NCI-H2227 (cell line): ENCODE measurements around the gene NETO2.
"Not testable (repeated sequence)": the region's sequence is repeated elsewhere in the genome, so short reads cannot be mapped to it uniquely, and the experiment has no call there.

Experiments
- DNase-seq: peaks from one replicate; lab custom pipeline; 2025; ENCODE audit not compliant: unreplicated experiment; lab: John Stamatoyannopoulos, UW

The NETO2 gene, protein sequence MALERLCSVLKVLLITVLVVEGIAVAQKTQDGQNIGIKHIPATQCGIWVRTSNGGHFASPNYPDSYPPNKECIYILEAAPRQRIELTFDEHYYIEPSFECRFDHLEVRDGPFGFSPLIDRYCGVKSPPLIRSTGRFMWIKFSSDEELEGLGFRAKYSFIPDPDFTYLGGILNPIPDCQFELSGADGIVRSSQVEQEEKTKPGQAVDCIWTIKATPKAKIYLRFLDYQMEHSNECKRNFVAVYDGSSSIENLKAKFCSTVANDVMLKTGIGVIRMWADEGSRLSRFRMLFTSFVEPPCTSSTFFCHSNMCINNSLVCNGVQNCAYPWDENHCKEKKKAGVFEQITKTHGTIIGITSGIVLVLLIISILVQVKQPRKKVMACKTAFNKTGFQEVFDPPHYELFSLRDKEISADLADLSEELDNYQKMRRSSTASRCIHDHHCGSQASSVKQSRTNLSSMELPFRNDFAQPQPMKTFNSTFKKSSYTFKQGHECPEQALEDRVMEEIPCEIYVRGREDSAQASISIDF

DNA sequence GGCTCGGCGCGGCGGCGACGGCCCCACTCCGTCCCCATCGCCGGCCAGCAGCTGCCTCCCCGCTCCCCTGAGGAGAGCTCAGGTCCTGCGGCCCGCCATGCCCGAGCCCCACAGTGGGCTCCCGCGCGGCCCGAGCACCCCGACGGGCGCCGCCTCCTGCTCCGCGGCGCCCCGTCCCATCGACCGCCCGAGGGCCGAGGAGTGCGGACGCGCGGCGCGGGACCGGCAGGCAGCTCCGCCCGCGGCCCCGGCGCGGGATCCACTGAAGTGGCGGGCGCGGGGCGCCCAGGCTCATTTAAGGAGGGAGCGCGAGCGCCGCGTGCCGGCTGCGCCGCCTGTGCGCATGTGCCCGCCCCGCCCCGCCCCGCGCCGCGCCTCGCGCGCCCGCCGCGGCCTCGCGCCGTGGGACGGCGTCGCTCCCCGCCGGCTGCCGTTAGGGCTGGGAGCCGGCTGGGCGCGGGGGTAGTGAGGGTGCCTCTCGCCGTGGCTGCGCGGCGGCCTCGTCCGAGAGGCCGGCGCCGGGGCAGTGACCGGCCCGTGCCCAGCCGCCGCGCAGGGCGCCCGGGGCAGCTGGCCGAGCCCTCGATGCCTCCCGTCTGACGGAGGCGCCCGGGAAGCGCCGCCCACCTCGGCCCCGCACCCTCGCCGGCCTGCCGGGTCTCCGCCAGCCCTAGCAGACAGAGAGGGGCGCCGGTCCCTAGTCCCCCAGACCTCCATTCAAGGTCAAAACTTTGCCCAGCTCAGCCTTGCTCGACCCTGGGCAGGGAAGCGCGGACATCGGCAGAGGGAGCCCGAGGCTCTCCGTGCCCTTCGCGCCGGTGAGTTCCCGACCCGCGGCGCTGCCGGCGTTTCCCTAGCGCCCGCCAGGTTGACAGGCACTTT is at the start of gene NETO2:
Gene NETO2 (minus strand): TSS at position 269 of the 882 bp plus-strand sequence. CDS start 333 bp downstream, outside the sequence.
- peak; percentile 73 for DNase-seq

DNA sequence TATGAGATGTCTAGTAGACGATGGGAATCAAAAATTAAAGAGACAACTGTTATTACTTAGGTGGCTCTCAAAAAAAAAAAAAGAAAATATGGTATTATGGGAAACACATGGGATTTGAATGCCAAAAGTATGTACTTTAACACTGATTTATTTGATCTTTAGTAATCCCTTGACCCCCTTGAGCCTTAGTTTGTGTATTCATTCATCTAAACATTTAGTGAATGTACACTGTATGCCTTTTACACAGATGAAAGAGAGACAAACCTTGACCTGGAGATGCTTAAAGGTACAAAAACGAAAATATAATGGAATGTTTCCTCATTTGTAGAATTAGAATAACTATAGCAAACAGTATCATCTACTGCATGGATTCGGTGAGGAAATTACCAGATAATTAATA is 38.6 kb upstream of the NETO2 start:
- no peak for DNase-seq

DNA sequence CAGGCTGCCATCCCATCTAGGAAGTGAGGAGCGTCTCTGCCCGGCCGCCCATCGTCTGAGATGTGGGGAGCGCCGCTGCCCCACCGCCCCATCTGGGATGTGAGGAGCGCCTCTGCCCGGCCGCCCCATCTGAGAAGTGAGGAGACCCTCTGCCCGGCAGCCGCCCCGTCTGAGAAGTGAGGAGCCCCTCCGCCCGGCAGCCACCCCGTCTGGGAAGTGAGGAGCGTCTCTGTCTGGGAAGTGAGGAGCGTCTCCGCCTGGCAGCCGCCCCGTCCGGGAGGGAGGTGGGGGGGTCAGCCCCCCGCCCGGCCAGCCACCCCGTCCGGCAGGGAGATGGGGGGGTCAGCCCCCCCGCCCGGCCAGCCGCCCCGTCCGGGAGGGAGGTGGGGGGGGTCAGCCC is 37.3 kb upstream of the NETO2 start:
- not testable (repeated sequence) for DNase-seq

DNA sequence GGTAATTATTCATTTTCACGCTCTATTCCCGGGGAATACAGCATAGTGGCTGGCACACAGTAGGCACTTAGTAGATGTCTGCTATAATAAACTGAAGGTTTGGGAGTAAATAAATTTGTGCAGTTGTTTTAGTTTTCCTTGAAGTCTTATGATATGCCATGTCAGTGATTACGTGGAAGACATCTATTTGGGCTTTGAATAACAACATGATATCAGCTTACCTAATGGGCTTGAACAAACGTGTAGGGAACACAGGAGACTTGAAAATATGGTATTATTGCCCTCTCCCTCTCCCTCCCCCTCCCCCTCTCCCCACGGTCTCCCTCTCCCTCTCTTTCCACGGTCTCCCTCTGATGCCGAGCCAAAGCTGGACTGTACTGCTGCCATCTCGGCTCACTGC is 36.3 kb upstream of the NETO2 start:
- DNase-seq: no peak

DNA sequence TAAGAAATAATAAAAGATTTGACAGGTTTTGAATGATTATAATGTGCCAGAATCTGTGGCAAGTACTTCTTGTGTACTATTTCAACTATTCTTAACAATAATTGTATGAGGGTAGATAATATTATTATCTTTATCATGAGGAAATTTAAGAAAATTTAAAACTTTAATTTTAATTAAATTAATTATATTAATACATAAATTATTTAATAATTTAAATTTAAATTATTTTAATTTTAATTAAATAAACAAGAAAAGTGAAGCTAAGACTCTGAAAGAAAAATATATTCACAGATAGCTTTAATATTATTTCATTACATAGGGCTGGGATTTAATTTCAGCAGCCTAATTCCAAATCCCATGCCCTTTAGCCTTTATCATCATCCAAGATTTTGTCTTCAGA is 31.4 kb upstream of the NETO2 start:
- no peak for DNase-seq

DNA sequence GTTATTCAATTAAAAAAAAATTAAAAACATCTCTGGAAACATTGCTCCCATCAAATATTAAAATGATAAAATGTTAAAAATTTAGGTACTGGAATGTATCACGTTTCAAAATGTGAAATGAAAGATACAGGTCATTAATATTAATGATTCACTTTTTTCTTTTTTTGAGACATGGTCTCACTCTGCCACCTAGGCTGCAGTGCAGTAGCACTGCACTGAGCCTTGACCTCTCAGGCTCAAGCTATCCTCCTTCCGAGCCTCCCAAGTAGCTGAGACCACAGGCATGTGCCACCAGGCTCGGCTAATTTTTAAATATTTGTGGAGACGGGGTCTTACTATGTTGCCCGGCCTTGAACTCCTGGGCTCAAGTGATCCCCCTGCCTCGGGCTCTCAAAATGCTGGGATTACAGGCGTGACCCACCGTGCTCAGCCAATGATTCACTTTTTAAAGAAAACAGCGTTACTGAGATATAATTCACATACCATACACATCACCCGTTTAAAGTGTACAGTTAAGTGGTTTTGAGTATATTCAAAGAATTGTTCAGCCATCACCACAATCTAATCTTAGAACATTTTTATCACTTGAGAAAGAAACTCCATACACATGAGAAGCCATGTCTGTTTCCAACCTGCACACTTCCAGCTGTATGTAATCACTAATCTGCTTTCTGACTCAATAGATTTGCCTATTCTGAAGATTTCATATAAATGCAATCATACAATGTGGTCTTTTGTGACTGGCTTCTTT is 19.1 kb upstream of the NETO2 start:
- DNase-seq: no peak

DNA sequence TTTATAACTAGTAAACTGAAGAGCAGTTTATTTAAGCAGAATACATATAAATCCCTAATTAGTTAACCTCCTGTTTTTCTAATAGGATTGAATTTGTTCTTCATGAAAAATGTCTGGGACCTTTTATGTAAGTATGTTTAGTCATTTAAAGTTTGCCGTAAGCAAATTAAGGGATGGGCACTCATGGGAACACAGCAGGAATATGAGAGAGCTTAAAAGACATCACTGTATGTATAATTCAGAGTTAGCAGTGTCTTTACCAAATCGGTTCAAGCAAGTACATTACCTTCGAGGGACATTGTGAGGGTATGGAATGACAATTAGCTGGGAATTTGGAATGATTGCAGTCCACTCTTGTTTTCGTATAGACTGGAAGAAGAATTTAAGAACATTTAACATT is 17.7 kb upstream of the NETO2 start:
- DNase-seq: no peak

DNA sequence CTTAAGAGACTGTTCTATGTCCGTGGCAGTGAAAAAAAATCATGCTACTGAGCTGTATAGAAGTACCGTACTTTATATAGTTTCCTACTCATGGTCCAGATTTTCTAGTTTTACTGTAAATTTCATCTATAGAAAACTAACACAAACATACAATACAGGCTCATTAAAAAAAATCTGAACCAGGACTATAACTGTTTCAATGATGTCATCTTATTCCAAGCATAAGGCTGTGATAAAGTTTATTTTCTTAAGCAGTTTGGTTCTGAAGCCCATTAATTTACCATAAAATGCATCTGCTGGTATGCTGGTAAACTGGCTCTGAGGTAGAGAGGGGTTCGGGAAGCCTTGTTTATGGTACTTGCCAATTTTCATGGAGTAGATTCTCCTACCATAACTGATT is 16.7 kb upstream of the NETO2 start:
- no peak for DNase-seq

DNA sequence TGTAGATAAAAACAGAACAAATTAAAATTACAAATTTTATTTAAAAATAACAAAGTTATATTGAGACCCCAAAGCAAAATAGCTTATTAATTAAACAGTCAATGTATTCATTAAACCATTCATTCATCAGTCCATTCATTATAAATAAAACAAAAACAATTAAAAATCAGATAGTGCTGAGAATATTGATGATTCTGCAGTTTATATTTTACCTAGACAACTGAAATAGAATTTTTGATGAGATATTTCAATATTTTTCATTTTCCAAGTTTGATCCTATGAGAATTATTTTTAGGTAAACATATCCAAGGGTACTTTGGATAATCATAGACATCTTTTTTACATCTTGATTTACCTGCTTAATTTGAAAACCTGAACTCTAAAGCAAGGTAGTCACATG is 15.2 kb upstream of the NETO2 start:
- DNase-seq: no peak

DNA sequence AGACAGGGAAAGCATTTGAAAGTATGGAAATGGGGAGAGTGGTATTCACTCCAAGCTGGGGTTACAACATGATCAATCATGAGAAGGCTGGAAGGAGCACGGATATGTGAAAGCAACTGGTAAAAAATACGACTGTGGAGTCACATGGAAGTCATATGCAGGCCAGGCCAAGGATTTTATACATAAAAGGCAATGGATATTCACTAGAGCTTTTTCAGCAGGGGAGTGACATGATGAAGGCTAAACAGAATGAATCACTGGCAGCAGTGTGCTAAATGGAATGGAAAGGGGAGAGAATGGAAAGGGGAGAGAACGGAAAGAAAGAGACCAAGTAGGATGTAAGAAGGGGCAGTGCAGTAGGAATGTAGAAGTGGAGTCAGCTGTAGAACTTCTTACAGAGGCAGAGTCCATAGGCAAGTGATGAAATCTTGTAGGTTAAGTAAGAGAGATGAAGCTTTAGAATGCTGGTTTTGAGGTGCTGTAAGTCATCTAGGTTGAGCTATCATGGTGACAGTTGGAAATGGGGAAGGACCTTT is 13.0 kb upstream of the NETO2 start:
- DNase-seq: no peak

DNA sequence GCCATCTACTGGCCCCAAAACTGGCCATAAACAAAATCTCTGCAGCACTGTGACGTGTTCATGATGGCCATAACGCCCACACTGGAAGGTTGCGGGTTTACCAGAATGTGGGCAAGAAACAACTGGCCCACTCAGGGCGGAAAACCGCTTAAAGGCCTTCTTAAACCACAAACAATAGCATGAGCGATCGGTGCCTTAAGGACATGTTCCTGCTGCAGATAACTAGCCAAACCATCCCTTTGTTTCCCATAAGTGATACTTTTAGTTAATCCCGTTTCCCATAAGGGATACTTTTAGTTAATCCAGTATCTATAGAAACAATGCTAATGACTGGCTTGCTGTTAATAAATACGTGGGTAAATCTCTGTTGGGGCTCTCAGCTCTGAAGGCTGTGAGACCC is 8.8 kb upstream of the NETO2 start:
- DNase-seq: not testable (repeated sequence)

DNA sequence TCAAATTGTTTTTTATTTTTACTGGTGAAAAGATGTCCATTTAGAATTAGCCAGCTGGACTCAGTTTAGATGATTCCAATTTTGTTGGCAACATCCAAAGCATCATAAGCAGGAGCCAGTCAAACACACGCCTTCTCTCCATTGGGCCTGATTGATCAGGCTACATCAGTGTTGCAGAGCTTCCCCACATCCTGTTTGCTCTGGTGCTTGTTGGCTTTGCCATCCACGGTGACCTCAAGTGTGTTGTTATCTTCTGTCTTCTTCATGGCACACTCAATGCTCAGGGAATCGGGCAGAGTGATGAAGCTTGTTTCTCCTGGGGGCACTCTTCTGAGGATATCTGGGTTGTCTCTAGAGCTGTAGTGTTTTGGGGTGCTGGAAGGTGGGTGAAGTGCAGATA is 6.3 kb upstream of the NETO2 start:
- DNase-seq: no peak

DNA sequence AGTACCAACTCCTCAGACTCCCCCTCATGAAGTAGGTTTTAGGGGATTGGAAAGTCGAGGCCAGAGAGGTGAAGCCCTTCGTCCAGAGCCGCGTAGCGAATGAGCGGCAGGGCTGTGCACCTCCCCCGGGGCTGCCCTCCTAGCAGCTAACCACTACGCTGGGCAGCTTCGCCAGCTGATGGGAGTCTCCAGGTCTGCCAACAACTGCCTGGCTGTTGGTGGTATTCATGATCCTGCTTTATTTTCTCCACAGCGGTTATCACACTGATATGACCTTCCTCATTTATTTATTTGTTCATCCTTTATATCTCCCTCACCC is 773 bp upstream of the NETO2 start:
- DNase-seq: peak; percentile 67

DNA sequence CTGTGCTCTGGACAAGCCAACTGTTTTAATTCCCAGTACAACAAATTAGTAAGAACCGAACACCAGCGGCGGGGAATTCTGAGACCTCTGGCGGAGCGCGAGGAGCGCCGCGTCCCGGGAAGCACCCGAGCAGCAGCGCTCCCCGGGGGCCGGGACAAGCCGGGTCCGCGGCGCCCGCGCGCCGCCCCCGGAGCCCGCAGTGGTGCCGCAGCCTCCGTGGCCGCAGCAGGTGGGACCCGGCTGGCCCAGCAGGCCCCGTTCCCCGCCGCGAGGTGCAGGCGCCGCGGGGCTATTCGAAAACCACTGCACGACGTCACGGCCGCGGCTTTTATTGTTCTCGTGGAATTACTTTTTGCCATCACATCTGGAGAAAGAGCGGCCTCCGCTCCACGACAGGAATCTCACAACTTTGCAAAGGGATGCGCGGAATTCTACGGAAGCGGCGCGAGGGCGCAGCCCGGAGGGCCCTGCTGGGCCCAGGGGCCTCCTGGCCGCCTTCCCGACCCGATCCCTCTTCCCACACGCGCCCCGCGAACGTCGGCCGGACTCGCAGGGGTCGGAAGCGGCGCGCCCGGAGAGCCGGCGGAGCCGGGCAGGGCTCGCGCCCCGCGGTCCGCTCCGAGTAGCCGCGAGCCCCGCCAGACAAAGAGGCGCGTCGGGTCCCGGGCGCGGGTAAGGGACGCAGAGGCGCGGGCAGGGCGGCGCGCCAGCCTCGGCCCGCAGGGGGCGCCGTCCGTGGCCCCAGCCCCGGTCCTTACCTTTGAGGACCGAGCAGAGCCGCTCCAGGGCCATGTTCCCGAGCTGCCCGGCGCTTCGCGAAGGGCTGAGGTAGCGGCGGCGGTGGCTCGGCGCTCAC is 696 bp downstream of the NETO2 start:
- peak; percentile 76 for DNase-seq

DNA sequence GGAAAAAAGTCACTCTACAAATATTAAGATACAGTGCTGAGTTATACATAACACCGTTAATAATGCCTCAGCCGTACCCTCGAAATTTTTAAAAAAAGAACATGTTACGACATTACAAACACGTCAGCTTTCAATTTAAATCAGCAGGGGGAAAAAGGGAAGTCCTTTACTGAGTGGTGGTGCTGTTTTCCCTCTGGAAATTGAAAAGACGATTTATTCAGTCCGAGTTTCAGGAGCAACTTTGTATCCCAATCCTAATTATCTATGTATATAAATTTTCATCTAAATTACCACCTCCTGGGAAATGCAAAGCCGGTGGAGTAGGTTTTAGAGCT is 1.3 kb downstream of the NETO2 start:
- DNase-seq: peak; percentile 41

DNA sequence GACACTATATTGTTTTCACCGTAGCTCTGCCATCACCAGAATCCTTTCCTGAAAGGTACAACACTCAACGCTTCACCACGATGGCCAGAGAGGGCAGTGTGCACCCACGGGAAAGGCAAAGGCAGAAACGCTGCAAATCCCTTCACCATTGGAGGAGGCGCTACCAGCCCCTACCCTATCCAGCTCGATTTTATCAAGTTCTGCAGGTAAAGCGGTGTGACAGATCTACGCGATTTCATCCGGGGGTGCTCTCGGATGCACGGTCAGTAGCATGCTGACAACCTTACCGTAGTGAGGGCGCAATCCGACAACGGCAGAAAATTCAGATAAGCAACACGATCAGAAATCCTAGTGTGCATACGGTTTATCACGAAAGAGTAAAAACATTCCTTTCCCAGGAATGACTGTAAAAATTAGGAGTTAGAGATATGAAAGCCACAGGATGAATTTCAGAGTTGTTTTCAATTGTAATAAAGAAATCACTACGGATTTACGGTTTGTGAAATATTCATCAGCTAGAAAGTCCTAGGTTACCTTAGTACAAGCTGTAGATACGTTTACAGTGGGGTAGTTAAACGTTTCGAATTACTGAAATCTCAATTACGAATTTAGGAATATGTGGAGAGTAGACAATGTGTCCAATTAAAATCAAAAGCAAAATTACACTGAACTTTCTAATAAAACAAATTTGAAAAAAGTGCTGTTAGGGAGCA is 1.8 kb downstream of the NETO2 start:
- peak; percentile 89 for DNase-seq

DNA sequence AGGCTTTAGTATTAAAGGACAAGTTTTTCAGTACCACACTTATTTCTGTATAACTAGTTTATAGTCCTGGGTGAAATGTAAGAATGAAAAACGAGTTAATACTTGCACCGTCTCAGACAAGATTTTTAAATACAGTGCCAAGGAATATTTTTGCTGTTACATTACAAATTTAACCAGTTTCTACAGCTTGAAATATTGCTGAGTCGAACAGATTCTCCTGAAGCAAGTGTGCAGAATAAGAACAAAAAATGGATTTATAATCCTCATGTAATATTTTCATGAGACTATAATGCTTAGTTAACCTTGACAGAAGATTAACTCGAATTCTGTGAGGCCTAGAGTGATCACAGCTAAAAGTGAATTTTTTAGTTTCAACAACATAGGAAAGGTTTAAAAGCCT is 3.1 kb downstream of the NETO2 start:
- no peak for DNase-seq

DNA sequence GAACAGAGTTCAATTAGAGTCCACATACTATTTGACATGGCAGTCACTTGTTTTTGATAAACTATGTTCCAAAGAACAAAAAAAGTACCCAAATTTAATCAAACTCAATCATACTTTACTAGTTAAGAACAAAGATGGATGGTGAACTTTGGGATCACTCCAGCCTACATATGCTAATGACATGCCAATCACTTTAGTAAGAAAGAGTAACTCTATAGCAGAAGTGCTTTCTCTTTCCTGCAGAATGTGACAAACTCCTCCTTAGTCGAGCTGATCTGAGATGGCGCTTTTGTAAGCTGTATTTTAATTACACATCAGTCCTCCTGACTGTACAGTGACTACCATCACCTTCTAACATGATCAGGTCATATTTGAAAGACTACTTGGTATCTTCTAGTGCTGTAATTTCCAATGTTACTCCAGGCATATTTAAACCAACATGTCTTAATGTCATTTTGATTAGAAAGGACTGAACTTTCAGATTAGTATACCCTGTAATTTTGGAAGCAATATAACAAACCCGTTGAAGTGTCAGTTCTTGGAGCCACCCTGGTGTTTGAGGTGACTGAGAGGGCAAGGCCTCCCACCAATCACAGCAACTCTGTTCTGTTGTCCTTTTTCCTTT is 4.1 kb downstream of the NETO2 start:
- peak; percentile 24 for DNase-seq

DNA sequence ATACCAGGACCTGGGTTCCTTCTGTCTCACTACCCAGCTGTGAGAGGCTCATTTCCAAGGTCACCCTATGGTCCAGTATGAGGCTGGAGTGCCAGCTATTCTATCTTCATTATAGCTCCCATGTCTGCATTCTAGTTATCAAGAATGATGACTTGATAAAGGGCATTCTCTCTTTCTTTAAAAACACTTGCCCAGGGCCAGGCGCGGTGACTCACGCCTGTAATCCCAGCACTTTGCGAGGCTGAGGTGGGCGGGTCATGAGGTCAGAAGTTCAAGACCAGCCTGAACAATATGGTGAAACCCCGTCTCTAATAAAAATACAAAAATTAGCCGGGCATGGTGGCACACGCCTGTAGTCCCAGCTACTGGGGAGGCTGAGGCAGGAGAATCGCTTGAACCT is 5.8 kb downstream of the NETO2 start:
- DNase-seq: not testable (repeated sequence)
